PFSK-1 (cell line): Measurements from ENCODE around the gene TTBK1.

Experiments
- FOXP2 ChIP-seq: optimal IDR thresholded peaks from 2 replicates; pipeline ENCODE3; 2011; ENCODE audit warnings: borderline replicate concordance, control low read depth, inconsistent platforms; ENCODE audit not compliant: insufficient read depth; ENCODE audit errors: extremely low read length, extremely low read depth
- POLR2AphosphoS5 ChIP-seq: IDR thresholded peaks from 2 replicates; pipeline ENCODE4 v1.6.1; 2012; ENCODE audit warnings: low read depth, mild to moderate bottlenecking, control low read depth, low read length, moderate library complexity
- SIN3A ChIP-seq: IDR thresholded peaks from 2 replicates; pipeline ENCODE4 v1.6.1; 2012; ENCODE audit warnings: mild to moderate bottlenecking, low read length, moderate library complexity, borderline replicate concordance; ENCODE audit not compliant: insufficient read depth
- TAF1 ChIP-seq: IDR thresholded peaks from 2 replicates; pipeline ENCODE4 v1.6.1; 2012; ENCODE audit warnings: low read length, control low read depth, borderline replicate concordance; ENCODE audit not compliant: insufficient read depth
- TF ChIP-seq, protein P1 (sequence below), 2 experiments: IDR thresholded peaks; 2 replicates each; pipeline versions ENCODE4 v1.6.1 to v1.8.0; 2011 to 2012; ENCODE audit warnings: low read depth in 2 of 2, low read length in 2 of 2, control low read depth in 1 of 2, inconsistent platforms in 1 of 2, mild to moderate bottlenecking in 1 of 2, moderate library complexity in 1 of 2; ENCODE audit not compliant: insufficient read depth in 1 of 2

The TTBK1 gene

DNA sequence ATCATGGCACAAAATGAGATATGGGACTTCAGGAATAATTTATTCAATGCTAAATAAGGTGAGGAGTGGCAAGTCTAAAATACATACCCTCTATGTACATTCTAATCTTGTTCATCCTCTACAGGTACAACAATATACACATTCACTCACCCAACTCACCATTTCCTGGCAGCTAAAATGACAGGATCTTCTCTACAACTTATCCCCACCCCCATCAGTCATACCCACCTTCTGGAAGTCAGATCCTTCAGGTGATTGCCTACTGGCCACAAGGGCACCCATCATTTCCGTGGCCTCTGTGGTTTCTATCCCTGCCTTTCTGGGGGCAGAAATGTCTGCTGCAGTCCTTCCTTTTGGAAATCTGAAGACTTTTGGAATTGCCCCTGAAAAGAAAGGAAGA is 88.2 kb downstream of the TTBK1 start:
- TF ChIP-seq TAF1, result no peak
- no peak for TF ChIP-seq FOXP2
- TF ChIP-seq SIN3A, result no peak
- TF ChIP-seq, protein P1, sequence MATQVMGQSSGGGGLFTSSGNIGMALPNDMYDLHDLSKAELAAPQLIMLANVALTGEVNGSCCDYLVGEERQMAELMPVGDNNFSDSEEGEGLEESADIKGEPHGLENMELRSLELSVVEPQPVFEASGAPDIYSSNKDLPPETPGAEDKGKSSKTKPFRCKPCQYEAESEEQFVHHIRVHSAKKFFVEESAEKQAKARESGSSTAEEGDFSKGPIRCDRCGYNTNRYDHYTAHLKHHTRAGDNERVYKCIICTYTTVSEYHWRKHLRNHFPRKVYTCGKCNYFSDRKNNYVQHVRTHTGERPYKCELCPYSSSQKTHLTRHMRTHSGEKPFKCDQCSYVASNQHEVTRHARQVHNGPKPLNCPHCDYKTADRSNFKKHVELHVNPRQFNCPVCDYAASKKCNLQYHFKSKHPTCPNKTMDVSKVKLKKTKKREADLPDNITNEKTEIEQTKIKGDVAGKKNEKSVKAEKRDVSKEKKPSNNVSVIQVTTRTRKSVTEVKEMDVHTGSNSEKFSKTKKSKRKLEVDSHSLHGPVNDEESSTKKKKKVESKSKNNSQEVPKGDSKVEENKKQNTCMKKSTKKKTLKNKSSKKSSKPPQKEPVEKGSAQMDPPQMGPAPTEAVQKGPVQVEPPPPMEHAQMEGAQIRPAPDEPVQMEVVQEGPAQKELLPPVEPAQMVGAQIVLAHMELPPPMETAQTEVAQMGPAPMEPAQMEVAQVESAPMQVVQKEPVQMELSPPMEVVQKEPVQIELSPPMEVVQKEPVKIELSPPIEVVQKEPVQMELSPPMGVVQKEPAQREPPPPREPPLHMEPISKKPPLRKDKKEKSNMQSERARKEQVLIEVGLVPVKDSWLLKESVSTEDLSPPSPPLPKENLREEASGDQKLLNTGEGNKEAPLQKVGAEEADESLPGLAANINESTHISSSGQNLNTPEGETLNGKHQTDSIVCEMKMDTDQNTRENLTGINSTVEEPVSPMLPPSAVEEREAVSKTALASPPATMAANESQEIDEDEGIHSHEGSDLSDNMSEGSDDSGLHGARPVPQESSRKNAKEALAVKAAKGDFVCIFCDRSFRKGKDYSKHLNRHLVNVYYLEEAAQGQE (IDR thresholded peaks at IDR 0.05; ENCODE audit: insufficient read depth in 1 of 2, low read depth in 2 of 2, low read length in 2 of 2), result no peak
- no peak for TF ChIP-seq POLR2AphosphoS5

DNA sequence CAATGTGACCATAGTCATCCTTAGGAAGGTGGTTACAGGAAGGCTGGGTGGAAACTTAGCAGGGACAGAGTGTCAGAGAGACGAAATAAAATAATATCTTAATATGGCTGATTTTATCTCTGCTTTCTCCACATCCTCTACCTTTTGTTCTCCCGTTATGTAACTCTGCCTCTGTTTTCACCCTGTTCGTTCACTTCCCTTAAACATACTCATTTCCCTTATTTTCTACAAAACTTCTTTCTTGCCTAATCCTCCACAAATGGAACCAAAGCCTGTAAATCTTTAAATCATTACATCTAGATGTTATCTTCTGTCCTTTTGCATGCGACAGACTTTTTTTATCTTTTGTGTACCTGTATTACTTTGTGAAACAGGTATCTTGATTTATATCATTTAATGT is 88.6 kb downstream of the TTBK1 start:
- TF ChIP-seq POLR2AphosphoS5 (no peak), TAF1 (no peak), SIN3A (no peak), FOXP2 (no peak)
- TF ChIP-seq, protein P1 (IDR thresholded peaks at IDR 0.05; ENCODE audit: insufficient read depth in 1 of 2, low read depth in 2 of 2, low read length in 2 of 2), result no peak

DNA sequence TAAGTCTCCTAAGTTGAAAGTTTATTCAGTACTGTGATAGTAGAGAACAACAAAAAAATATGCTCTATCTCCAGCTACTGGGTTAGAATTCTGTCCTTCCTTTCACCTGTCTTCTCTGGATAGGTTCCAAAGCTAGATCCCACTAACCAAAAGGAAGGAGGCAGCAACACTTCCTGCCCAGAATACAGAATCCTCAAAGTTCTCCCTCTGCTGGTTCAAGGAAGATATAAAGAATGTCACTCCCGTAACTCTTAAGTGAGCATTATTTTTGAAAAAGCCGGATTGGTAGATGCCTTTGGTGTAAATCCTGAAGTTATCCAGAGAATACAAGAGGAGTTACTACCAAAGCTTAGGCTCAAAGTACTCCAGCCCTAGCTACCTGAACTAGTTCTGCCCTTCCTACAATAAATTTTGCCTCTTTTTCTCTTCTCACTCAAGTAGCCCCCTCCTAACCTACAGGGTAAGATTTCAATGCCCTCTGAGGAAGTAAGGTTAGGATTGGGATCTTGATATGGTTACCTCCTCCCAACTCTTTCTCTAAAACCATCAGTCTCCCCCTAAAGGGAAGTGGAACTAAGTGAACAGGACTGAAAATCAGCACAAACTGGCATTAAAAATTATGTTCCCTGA is 91.3 kb downstream of the TTBK1 start:
- no peak for TF ChIP-seq POLR2AphosphoS5
- no peak for TF ChIP-seq TAF1
- TF ChIP-seq, protein P1 (IDR thresholded peaks at IDR 0.05; ENCODE audit: insufficient read depth in 1 of 2, low read depth in 2 of 2, low read length in 2 of 2), result no peak
- TF ChIP-seq FOXP2, result no peak
- TF ChIP-seq SIN3A, result no peak

DNA sequence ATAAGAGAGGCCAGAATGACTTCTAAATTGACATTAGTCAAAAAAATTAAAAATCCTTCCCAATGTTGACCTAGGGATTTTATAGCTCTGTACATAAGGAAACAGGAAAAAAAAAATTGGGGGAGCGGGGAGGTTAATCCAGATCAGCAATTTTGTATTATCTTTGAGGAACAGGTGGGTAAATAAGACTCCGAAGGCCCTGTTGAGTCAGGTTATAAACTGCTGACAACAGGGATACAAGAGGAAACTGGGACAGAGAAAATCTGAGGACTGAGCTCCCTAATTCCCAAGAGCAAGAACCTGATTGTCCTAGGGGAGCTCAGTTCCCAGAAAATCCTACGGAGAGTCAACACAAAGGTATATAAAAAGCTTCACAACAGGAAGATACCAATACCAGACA is 92.2 kb downstream of the TTBK1 start:
- no peak for TF ChIP-seq TAF1
- TF ChIP-seq POLR2AphosphoS5, result no peak
- no peak for TF ChIP-seq SIN3A
- TF ChIP-seq FOXP2, result no peak
- TF ChIP-seq, protein P1 (IDR thresholded peaks at IDR 0.05; ENCODE audit: insufficient read depth in 1 of 2, low read depth in 2 of 2, low read length in 2 of 2), result no peak

DNA sequence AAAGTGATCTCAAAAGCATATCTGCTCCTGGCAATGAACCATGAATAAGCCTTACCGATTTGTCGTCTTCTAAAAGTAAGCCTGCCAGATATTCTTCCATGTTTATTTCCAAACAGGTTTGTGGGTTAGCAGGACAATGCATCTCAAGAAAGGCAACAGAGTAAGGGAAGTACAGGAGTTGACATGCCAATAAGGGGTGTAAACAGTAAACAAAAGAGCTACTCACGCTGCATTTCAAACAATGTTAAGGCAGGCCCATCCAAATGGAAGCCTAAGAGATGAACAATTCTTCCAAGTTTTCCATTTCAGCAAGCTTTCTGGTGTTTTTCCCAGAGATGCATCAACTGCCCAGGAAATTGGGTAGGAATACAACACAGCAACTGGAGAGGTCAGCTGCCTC is 93.1 kb downstream of the TTBK1 start:
- TF ChIP-seq, protein P1 (IDR thresholded peaks at IDR 0.05; ENCODE audit: insufficient read depth in 1 of 2, low read depth in 2 of 2, low read length in 2 of 2), result no peak
- no peak for TF ChIP-seq TAF1
- no peak for TF ChIP-seq POLR2AphosphoS5
